ENCODE measurements around the gene WNT7B.

DNA sequence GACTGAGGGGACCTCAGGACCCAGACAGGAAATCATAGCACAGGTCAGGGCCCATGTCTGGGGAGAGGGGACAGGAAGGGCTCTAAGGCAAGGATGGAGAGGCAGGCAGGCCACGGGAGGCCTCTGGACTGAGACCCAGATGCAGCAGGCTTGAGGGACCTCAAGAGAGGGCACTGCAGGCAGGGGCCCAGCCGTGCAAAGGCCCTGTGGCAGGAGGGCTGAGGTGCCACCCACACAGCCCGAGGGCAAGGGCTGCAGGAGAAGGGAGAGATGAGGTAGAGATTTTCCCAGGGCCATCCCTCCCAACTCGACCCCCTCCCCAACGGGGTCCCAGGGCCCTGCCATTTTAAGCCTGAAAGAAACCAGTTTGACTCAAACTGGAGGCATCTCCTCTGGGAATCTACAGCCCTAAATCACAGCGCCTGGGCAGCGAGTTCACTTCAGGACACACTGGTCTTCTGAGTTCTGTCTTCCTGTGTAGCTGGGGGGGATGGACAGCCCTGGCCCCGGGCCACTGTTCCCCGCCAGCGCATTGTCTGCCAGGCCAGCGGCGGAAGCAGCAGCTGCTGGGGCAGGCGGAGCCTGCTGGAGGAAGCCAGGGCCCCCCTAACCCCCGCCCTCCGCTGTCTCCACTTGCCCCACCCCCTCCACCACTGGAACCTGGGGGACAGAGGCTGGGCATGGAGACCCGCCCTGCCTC, 20.3 kb upstream of the WNT7B start:
- TF ChIP-seq, protein P1, sequence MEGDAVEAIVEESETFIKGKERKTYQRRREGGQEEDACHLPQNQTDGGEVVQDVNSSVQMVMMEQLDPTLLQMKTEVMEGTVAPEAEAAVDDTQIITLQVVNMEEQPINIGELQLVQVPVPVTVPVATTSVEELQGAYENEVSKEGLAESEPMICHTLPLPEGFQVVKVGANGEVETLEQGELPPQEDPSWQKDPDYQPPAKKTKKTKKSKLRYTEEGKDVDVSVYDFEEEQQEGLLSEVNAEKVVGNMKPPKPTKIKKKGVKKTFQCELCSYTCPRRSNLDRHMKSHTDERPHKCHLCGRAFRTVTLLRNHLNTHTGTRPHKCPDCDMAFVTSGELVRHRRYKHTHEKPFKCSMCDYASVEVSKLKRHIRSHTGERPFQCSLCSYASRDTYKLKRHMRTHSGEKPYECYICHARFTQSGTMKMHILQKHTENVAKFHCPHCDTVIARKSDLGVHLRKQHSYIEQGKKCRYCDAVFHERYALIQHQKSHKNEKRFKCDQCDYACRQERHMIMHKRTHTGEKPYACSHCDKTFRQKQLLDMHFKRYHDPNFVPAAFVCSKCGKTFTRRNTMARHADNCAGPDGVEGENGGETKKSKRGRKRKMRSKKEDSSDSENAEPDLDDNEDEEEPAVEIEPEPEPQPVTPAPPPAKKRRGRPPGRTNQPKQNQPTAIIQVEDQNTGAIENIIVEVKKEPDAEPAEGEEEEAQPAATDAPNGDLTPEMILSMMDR (conservative IDR thresholded peaks at IDR 0.05; ENCODE audit: low read depth, low read length), result no peak
- TF ChIP-seq EZH2 (IDR thresholded peaks at IDR 0.05; ENCODE audit: borderline replicate concordance, low read depth, low read length, poor library complexity, severe bottlenecking), result no peak
